ENCODE results near the gene TP53RK. TPM values are rescaled to one million over a fixed set of nuclear protein-coding genes. Genes with fewer than 3 reads are reported as not detected.

Gene TP53RK
- total RNA-seq, 1 experiment from 2014 or later: 21.5 TPM

DNA sequence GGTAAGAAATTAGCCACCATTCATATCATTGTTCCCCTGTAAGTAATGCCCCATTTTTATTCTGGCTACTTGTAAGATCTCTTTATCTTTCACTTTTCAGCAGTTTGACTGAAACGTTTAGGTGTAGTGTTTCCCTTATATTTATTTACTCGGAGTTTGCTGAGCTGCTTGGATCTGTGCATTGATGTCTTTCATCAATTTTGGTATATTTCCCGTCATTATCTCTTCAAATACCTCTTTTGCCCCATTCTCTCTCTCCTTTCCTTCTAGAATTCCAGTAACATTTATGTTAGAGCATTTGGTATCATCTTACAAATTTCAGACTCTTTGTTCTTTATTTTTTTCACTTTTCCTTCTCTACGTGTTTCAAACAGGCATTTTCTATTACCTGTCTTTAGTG lies 28.8 kb downstream of the TP53RK start:
- Histone ChIP-seq H4K20me1 (ENCODE audit: control insufficient read depth, insufficient read depth, insufficient read length) (no peaks in the 10 kb centered on the region), H2AK5ac (ENCODE audit: insufficient read length, low read length) (no peak overlapping the region), H3K23me2 (ENCODE audit: insufficient read length, low read depth, low read length, poor library complexity, severe bottlenecking) (no peaks in the 10 kb centered on the region), H3K9ac (ENCODE audit: extremely low read depth, insufficient read length, low read length) (no peak overlapping the region), H3K9me3 (ENCODE audit: control insufficient read depth, low read depth, low read length) (no peaks in the 10 kb centered on the region), H3K27me3 (ENCODE audit: insufficient read depth, low read length) (no peaks in the 10 kb centered on the region), H3K56ac (ENCODE audit: insufficient read length, low read depth, low read length) (no peak overlapping the region), H3K14ac (ENCODE audit: insufficient read depth, low read length) (no peak overlapping the region), H3K4ac (ENCODE audit: low read depth, low read length) (no peak overlapping the region), H2BK20ac (ENCODE audit: low read depth, low read length, poor library complexity, severe bottlenecking) (no peak overlapping the region), H2BK12ac (ENCODE audit: insufficient read length, low read depth, low read length) (no peak overlapping the region), H3K4me2 (ENCODE audit: insufficient read depth, insufficient read length, low read length) (no peak overlapping the region), H3K79me2 (ENCODE audit: insufficient read depth, low read length) (no peaks in the 10 kb centered on the region), H4K8ac (replicated peaks; ENCODE audit: insufficient read length, low read depth, low read length) (no peak overlapping the region), H3K18ac (ENCODE audit: insufficient read length, low read depth, low read length) (no peak overlapping the region), H3T11ph (ENCODE audit: low read length) (no peak overlapping the region), H4K5ac (ENCODE audit: insufficient read length, low read depth, low read length) (no peak overlapping the region), H2BK5ac (ENCODE audit: insufficient read length, low read length) (no peak overlapping the region), H2BK15ac (ENCODE audit: low read depth, low read length) (no peak overlapping the region), H4K91ac (ENCODE audit: insufficient read length, low read depth, low read length) (no peak overlapping the region), H2BK120ac (ENCODE audit: low read depth, low read length, poor library complexity, severe bottlenecking) (no peak overlapping the region), H3K79me1 (ENCODE audit: insufficient read depth, low read depth, low read length, poor library complexity, severe bottlenecking) (no peaks in the 10 kb centered on the region), H3K23ac (ENCODE audit: insufficient read length, low read depth, low read length) (no peak overlapping the region), H2AFZ (ENCODE audit: low read length) (no peak overlapping the region), H3K4me1 (ENCODE audit: insufficient read depth, low read length) (no peaks in the 10 kb centered on the region), H3K27ac (ENCODE audit: insufficient read length, low read depth, low read length) (no peak overlapping the region)
- Mint-ChIP-seq H3K4me3 (no peak overlapping the region), H3K4me1 (peaks cover 4 to 5% of the 10 kb centered on the region in 2 experiments; a peak in 2 of 4 replicates), H3K27me3 (ENCODE audit: low read depth) (no peaks in the 10 kb centered on the region), H3K9me3 (peaks cover 13% of the 10 kb centered on the region in 2 experiments), H3K27ac (no peak overlapping the region), H3K36me3 (ENCODE audit: insufficient read depth in 1 of 3, low read depth in 3 of 3) (peaks cover 14 to 38% (median 24%) of the 10 kb centered on the region in 3 experiments)
- no peak for DNase-seq
- no CpG with 5 or more reads among the region's 4 CpGs for WGBS (ENCODE audit: extremely low coverage, insufficient read length, low lambda C conversion rate)
- TF ChIP-seq, protein P1, sequence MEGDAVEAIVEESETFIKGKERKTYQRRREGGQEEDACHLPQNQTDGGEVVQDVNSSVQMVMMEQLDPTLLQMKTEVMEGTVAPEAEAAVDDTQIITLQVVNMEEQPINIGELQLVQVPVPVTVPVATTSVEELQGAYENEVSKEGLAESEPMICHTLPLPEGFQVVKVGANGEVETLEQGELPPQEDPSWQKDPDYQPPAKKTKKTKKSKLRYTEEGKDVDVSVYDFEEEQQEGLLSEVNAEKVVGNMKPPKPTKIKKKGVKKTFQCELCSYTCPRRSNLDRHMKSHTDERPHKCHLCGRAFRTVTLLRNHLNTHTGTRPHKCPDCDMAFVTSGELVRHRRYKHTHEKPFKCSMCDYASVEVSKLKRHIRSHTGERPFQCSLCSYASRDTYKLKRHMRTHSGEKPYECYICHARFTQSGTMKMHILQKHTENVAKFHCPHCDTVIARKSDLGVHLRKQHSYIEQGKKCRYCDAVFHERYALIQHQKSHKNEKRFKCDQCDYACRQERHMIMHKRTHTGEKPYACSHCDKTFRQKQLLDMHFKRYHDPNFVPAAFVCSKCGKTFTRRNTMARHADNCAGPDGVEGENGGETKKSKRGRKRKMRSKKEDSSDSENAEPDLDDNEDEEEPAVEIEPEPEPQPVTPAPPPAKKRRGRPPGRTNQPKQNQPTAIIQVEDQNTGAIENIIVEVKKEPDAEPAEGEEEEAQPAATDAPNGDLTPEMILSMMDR (conservative IDR thresholded peaks at IDR 0.05): no peak
